IMR-90 (cell line): ENCODE results near the gene ZSCAN23.

Experiments
- CEBPB ChIP-seq: IDR thresholded peaks from 2 replicates; pipeline ENCODE4 v1.6.1; 2012; ENCODE audit warnings: low read depth, low read length, improper control_type of control experiment
- CHD1 ChIP-seq: IDR thresholded peaks from 2 replicates; pipeline ENCODE4 v1.6.1; 2012; ENCODE audit warnings: low read depth, low read length, improper control_type of control experiment
- CTCF ChIP-seq: conservative IDR thresholded peaks from 2 replicates; pipeline ENCODE4 v1.5.1; 2012; ENCODE audit warnings: mild to moderate bottlenecking, low read depth, low read length, improper control_type of control experiment
- MAFK ChIP-seq: IDR thresholded peaks from 2 replicates; pipeline ENCODE4 v1.6.1; 2012; ENCODE audit warnings: low read depth, low read length, improper control_type of control experiment
- NFE2L2 ChIP-seq: fragments of 150-350 bp; IDR thresholded peaks from 2 replicates; pipeline ENCODE4 v1.6.1; 2016; ENCODE audit warnings: low read depth, mild to moderate bottlenecking, low read length
- POLR2A ChIP-seq: IDR thresholded peaks from 2 replicates; pipeline ENCODE4 v1.6.1; 2012; ENCODE audit warnings: mild to moderate bottlenecking, low read depth, low read length
- RAD21 ChIP-seq: IDR thresholded peaks from 2 replicates; pipeline ENCODE4 v1.6.1; 2012; ENCODE audit warnings: low read length, improper control_type of control experiment
- RFX5 ChIP-seq: IDR thresholded peaks from 2 replicates; pipeline ENCODE4 v1.8.0; 2012; ENCODE audit warnings: low read depth, mild to moderate bottlenecking, low read length, moderate library complexity
- SMC3 ChIP-seq: fragments of 150-350 bp; IDR thresholded peaks from 2 replicates; pipeline ENCODE4 v1.6.1; 2016; ENCODE audit warnings: low read depth, mild to moderate bottlenecking, antibody characterized with exemption, low read length, moderate library complexity
- USF2 ChIP-seq: fragments of 150-350 bp; IDR thresholded peaks from 2 replicates; pipeline ENCODE4 v1.6.1; 2017; ENCODE audit warnings: mild to moderate bottlenecking, antibody characterized with exemption, low read length, low read depth

GRCh38 chr6:28474441-28475219, 31.3 kb upstream of the ZSCAN23 start:
- no peak for TF ChIP-seq CTCF
- TF ChIP-seq POLR2A: no peak
- no peak for TF ChIP-seq USF2
- no peak for TF ChIP-seq NFE2L2
- TF ChIP-seq RAD21: no peak
- TF ChIP-seq CEBPB: no peak
- no peak for TF ChIP-seq CHD1
- TF ChIP-seq MAFK: no peak
- TF ChIP-seq SMC3: no peak
- no peak for TF ChIP-seq RFX5
